Activated CD8-positive, alpha-beta memory T cell treated with anti-CD3 and anti-CD28 coated beads for 1 hour (primary cell): Measurements from ENCODE around the gene LY6G6D.

ENCODE experiments used
- DNase-seq, 2 donors: peaks; one replicate each; pipeline ENCODE4 v3.0.0-alpha.2; 2020; ENCODE audit warnings: low read depth in 1 of 2; ENCODE audit errors: extremely low read depth in 1 of 2

The LY6G6D gene

GRCh38 chr6:31761343-31761742 is 46.2 kb downstream of the LY6G6D start:
- no peak for DNase-seq

- no peak for DNase-seq
Observed at GRCh38 chr6:31762356-31762755, 47.2 kb downstream of the LY6G6D start, which contains the start of gene SAPCD1. SAPCD1 (plus strand) TSS chr6:31762656; CDS start chr6:31763055, 399 bp downstream.

- DNase-seq = no peak
Observed at GRCh38 chr6:31762878-31763618, 47.9 kb downstream of the LY6G6D start.

GRCh38 chr6:31763619-31763940 is 48.4 kb downstream of the LY6G6D start:
- no peak for DNase-seq

- no peak for DNase-seq
Observed at GRCh38 chr6:31764198-31764597, 49.0 kb downstream of the LY6G6D start.

- no peak for DNase-seq
Observed at GRCh38 chr6:31765559-31765909, 50.4 kb downstream of the LY6G6D start.

- no peak for DNase-seq
Observed at GRCh38 chr6:31765910-31766794, 51.0 kb downstream of the LY6G6D start.

- DNase-seq = no peak
Observed at GRCh38 chr6:31767096-31767645, 52.0 kb downstream of the LY6G6D start.
